Activated T-cell treated with anti-CD3 and anti-CD28 coated beads for 48 hours (primary cell): ENCODE data around the gene FKBP2.
"Not testable (repeated sequence)": the region's sequence is repeated elsewhere in the genome, so short reads cannot be mapped to it uniquely, and the experiment has no call there.

Source experiments
- DNase-seq: peaks from one replicate; pipeline ENCODE4 v3.0.0-alpha.2; 2020; ENCODE audit warnings: low read depth

Gene FKBP2

DNA sequence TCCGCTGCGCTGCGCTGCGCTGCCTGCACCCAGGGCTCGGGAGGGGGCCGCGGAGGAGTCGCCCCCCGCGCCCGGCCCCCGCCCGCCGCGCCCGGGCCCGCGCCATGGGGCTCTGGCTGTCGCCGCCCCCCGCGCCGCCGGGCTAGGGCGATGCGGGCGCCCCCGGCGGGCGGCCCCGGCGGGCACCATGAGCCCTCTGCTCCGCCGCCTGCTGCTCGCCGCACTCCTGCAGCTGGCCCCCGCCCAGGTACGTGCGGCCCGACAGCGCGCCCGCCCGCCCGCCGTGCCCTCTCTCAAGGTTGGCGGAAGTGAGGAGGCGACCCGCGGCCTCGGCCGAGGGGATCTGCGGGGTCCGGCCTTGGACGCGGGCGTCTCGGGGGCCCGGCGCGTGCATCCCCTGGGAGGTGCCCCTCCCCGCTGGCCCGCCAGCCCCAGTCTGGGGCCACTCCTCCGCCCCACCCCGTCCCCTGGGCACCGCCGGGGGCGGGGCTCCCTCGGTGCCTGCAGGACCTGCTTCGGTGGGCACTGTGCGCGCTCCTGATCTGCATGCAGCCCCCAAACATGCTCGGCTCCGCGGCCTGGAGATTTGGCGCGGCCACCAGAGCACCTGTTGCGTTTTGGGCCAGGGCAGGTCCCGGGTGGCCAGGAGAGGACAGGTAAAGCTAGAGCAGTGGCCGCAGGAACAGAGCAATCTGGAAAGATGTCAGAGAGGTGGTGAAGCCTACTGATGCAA is 6.1 kb upstream of the FKBP2 start:
- no peak for DNase-seq

- DNase-seq = no peak
These were observed 5.3 kb upstream of the FKBP2 start for GRCh38 chr11:64235437-64236161.

DNA sequence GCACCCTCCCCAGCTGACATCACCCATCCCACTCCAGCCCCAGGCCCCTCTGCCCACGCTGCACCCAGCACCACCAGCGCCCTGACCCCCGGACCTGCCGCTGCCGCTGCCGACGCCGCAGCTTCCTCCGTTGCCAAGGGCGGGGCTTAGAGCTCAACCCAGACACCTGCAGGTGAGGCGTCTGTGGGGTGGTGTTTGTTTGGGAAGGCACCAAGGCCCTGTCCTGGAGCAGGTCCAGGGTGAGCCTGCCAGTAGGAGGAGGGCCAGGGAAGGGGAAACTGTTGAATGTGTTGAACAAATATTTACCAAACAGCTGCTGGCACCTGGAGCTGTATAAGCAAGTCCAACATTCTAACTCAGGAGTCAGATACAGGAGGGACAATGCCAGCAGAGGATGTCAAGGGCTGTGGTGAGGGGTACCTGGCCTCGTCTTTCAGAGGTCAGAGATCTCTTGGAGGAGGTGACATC is 3.4 kb upstream of the FKBP2 start:
- no peak for DNase-seq

- no peak for DNase-seq
These were observed 2.8 kb upstream of the FKBP2 start for GRCh38 chr11:64238076-64238475.

- no peak for DNase-seq
These were observed 1.9 kb upstream of the FKBP2 start for GRCh38 chr11:64238999-64239398.

- DNase-seq = no peak
These were observed 1.0 kb upstream of the FKBP2 start for GRCh38 chr11:64239662-64240434.

GRCh38 chr11:64241241-64241490 is 271 bp downstream of the FKBP2 start:
- DNase-seq = peak; percentile 100

GRCh38 chr11:64241491-64242374 is 838 bp downstream of the FKBP2 start:
- DNase-seq = no peak

DNA sequence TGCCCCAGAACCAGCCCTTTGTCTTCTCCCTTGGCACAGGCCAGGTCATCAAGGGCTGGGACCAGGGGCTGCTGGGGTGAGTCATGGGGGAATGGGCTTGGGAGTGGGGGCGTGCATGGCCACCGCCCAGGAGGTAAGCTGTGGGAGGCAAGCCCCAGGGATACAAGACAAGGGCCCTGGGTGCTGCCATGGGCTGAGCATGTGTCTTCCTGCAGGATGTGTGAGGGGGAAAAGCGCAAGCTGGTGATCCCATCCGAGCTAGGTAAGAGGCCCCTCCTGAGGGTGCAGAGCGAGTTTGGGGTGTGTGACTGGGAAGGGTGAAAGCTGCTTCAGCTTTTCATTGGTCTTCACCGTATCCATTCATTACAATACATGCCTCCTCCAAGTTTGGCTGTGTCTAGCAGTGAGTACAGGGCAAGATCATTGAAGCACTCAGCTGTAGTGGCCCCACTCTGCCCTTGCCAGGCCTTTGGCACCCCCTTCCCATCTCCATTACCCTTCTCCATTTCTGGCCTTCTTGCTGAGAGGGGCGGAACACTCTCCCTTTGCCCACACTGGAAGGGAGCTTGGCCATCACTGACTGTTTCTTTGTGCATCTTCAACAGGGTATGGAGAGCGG is 2.5 kb downstream of the FKBP2 start:
- no peak for DNase-seq

DNA sequence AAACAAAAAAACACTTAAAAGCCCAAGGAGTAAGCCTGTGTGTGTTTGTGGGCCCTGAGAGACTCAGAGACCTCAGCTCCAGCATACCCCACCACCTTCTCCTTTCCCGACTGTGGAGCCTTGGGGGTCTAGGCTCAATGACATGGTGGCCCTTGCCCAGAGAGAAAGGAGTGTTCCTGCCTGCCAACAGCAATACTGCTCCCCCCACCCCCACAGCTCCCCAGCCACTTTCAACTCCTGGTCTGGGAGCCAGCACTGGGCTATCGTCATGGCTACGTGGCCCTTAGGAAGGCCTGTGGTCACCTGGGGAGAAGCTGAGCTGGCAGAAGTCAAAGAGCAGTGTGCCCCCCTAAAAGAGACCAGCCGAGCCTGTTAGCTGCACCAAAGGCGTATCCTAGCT is 3.2 kb downstream of the FKBP2 start:
- DNase-seq = no peak

DNA sequence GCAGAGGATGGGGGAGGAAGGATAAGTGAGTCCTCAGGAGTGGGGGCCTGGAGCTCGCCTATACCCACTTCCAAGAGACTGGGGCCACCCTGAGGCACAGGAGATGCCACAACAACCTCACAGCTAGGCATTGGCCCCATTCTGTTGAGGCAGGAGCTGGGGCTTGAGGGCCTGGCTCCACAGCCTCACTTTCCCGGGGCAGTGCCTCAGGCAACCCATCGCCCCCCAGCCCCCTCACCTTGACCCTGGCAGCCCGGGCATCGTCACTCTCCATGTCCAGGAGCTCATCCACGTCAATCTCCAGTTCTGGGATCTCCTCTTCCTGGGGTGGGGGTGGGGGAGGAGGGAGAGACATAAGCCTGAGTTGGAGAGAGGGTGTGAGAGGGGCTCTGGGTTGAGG is 4.1 kb downstream of the FKBP2 start:
- DNase-seq = no peak

DNA sequence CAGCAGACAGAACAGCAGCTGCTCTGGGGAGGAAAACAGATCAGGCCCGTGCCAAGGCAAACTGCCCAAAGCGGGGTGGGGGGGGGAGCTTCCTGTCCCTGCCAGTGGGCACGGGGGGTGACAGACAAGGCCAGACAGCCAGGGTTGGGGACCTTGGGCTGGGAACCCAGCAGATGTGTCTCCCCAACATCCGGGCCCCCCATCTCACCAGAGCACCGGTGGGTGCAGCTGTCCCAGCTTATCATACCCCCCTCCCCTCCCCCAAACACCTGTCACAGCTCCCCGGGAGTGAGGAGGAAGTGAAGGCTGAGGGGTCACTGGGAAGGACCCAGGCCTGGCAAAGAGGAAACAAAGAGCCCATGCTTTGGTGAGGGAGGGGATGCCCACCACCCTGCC is 4.5 kb downstream of the FKBP2 start:
- DNase-seq = no peak

- DNase-seq = peak; percentile 76
These were observed 5.1 kb downstream of the FKBP2 start for GRCh38 chr11:64245797-64246620.

- not testable (repeated sequence) for DNase-seq
These were observed 5.7 kb downstream of the FKBP2 start for GRCh38 chr11:64246621-64246870.

- peak; percentile 82 for DNase-seq
These were observed 6.2 kb downstream of the FKBP2 start, which contains the start of gene PPP1R14B for GRCh38 chr11:64246871-64247728. PPP1R14B (minus strand) TSS chr11:64246943; CDS start chr11:64246673, 270 bp downstream.

DNA sequence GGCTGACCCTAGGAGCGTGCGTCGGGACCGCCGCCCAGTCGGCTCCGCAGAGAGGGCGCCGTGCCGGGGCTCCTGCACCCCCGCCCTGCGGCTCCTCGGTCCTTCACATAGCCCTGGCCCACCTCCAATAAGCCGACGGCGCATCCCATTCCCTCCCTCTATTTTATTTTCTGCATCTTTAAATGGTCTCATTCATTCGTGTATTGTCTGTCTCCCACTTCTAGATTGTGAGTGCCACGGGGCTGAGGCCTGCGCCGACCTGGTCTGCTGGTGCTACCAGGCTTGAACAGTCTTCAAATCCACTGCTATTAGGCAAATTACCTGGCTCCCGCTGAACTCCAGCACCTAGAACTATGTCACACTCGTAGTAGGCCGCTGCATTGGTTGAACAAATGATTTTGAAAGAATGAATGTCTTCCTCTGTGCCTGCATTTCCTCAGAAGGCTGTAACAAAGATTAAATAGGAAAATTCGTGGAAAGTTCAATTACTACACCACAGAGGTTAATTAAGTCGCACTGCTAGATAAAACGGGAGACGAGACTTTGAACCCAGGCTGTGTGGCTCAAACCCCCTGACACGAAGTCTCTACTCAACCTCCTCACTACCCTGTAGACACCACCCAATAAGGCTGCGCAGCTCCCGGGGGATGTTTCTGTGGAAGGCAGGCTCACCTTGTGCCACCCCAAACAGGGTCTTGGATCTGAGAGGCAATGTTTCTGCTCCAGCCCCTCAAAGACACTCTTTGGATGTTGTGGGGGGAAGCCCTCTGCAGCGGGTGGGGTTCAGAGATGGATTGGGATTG is 7.0 kb downstream of the FKBP2 start:
- no peak for DNase-seq

- DNase-seq = no peak
These were observed 7.7 kb downstream of the FKBP2 start for GRCh38 chr11:64248578-64248977.

DNA sequence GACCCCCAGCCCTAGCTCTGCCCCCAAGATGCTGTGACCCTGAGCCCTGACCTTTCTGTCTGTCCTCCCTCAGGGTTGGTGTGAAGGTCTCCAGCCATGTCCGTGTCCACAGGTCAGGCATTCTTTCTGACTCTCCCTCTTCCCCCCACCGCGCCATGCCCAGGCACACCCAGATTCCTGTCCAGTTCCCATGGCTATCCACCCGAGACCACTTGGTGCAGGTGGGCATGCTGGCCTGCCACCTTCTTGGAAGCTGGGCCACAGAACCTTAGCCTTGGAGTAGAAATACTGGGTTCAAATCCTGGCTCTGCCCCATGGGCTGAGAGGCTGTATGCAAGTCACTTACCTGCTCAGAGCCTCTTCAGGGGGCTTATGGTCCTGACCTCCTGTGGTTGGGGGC is 8.1 kb downstream of the FKBP2 start:
- no peak for DNase-seq
